ENCODE results near the gene GFOD1. TPM values are rescaled to one million over a fixed set of nuclear protein-coding genes. Genes with fewer than 3 reads are reported as not detected.

The GFOD1 gene
- polyA plus RNA-seq, 5 donors, result 5.2 to 7.6 (median 6.3) TPM

- no peak for DNase-seq
Observed at GRCh38 chr6:13378669-13379590, 108.5 kb downstream of the GFOD1 start.

GRCh38 chr6:13377054-13377758 lies 110.2 kb downstream of the GFOD1 start:
- no peak for DNase-seq

- no peak for DNase-seq
Observed at GRCh38 chr6:13375360-13375878, 112.0 kb downstream of the GFOD1 start.

DNA sequence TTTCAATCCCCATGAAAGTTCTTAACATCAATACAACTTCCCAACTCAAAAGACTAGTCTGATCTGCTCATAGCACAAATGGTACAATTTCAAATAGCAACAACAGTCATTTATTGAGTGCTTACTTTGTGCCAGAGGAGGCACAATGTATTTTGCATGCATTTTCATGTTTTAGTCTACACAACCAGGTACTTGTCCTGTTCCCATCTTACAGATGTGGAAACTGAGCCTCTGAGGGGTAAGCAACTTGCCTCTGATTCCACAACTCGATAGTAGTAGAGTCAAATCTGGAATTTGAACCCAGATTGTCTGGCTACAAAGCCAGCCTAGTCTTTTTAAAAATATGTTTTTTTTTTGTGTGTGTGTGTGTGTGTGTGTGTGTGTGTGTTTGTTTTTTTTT lies 113.5 kb downstream of the GFOD1 start:
- DNase-seq, result no peak

- DNase-seq, result no peak
Observed at GRCh38 chr6:13373488-13373886, 113.9 kb downstream of the GFOD1 start.

DNA sequence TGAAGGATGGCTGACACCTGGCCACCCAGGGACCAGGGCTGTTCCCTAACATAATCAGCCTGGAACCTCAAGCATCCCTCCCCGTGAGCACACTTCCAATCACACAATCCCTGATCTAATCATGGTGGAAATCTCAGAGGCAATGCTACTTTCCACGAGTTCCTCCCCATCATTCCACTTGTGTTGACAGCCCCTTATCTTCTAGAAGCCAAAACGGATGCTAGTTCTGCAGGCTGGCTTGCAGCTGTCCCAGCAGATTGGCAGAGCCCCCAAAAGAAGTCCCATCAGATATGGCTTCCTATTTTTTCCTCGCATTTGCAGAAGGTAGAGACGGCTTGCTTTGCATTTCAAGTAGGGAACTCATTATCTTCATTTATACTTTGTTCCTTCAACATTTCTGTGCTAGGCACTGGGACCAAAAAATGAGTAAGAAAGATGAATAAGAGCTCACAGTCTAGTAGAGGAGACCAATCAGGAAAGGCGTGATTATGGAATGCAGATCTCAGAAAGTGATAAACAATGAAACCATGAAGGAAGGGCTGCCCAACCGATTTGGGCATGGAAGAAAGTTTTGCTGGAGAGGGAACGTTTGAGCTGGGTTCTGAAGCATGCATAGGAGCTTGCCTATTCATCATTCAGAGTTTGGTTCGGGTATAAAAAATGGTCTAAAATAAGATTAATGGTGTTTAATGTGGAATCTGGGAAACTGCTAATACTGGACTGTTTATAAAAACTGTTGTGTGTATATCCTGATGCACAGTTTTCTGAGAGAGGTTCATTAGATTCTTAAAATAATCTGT lies 114.5 kb downstream of the GFOD1 start:
- no peak for DNase-seq

DNA sequence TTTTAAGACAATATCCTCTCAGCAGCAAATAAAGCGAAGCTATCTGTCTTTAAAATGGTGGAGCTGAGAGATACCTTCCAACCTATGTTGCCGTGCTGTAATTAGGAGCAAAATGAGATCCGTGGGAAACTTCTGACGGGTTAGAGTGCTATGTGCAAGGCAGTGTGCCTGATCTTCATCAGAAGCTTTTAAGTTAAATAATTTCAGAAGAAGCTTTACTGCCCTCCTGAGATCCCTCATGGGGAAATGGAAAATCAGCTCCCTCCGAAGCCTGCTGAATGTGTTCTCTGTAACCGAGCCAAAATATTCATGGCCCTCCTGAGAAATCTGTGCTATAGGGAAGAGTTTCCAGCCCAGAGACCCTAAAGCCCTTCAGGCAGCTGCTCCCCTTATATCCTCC lies 115.3 kb downstream of the GFOD1 start:
- no peak for DNase-seq

DNA sequence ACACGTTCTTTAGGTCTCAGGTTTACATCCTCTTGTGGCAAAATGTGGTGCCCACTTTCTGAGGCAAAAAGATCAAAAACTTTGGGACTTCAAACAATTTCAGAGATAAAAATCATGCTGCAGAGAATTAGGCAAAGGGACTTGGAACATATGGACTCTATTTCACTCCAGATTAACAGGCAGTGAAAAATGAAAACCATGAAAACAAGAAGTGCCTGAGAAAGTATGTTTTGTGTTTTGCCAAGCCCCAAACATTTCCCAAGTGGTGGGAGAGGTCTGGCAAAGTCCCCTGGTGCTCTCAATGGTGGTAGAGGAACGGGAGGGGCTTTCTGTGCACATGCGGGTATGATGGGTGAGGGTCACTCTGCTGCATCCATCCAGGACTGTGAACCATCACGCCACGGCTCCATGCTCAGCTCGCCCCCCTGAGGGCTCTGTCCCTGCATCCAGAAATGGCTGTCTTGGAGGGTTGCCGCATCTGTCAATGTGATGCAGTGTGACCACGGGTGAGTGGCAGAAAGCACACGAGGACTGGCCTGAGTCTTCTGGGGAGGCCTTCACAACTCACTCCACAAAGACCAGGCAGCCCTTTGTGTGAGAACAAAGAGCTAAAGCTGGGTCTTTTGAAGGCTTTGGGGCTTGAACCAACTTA lies 115.9 kb downstream of the GFOD1 start:
- DNase-seq, result no peak

DNA sequence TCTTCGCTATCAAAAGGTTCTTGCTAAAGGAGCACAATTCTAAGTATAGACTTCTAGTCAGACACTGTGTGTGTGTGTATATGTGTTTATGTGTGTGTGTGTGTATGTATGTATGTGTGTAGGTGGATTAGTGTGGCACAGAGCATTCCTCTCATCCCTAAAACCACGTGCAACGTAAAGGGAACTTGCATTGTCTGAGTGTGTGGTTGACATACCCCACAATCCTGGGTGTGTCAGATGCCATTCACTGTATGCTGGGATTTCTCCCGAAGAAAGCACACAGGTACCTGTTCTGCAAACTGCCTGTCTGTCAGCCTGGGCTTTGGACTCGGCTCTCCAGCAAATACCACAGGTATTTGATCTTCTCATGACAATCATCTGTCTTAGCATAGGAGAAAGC lies 116.8 kb downstream of the GFOD1 start:
- DNase-seq, result no peak

DNA sequence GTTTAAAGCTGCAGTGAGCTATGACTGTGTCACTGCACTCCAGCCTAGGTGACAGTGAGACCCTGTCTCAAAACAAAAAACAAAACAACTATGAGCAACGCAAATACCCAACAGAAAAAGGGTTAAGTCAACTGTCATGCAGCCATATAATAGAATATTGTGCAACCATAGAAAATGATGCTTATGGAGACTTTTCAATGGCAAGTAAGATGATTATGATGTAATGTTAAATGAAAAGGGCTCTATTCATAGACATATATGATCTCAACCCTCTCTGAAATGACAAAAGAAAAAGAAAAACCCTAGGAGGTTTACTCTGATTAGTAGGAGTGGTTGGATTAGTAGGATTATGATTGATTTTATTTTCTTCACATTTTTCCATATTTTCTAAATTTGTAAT lies 117.8 kb downstream of the GFOD1 start:
- no peak for DNase-seq

DNA sequence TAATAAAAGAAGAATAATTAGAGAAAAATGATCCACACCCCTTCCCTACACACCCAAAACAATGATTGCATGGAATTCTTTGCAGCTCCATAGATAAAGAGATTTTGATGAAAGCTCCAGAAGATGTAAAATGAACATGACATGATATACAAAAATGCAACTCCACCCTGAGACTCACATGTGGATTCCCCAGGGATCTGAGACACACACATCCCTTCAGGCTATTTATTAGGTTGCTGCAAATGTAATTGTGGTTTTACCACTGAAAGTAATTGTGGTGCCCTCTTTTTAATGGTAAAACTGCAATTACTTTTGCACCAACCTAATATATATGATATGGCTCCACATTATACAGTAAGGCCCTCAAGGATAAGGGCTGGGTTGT lies 118.7 kb downstream of the GFOD1 start:
- no peak for DNase-seq

GRCh38 chr6:13368079-13368730 lies 119.2 kb downstream of the GFOD1 start:
- DNase-seq, result no peak

DNA sequence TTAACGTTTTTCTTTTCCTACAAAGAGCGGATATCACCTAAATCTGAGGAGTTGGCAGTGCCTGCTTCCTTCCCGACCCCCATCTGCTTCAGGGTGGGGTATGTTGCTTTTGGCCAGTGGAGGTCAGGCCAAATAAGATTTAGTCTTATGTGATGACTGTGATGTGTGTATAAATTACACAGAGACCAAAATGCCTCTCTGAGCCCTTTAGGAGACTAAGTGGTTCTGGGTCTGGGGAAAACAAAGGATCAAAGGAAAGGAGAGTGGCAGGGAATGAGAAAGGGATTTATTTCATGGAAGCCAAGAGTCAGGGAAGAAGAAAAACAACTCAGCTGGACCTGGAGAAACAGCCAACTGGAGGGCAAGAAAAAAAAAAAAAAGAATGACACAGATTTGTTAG lies 120.0 kb downstream of the GFOD1 start:
- no peak for DNase-seq

DNA sequence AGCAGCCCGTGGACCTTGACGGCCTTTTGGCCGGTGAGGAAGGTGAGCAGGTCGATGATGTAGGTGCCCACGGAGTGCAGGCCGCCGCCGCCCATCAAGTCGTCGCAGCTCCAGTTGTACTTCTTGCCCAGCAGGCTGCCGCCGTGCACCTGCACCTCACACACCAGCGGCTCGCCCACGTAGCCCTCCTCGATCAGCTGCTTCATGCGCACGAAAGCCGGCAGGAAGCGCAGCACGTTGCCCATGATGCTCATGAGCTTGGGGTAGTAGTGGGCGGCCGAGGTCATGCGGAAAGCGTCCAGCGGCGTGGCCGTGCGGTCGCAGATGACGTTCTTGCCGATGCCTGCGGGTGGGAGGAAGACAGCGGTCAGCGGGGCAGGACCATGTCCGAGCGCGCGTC lies 122.1 kb downstream of the GFOD1 start:
- no peak for DNase-seq

- DNase-seq, result no peak
Observed at GRCh38 chr6:13364842-13365241, 122.6 kb downstream of the GFOD1 start.

GRCh38 chr6:13362412-13362811 lies 125.0 kb downstream of the GFOD1 start:
- DNase-seq, result no peak

DNA sequence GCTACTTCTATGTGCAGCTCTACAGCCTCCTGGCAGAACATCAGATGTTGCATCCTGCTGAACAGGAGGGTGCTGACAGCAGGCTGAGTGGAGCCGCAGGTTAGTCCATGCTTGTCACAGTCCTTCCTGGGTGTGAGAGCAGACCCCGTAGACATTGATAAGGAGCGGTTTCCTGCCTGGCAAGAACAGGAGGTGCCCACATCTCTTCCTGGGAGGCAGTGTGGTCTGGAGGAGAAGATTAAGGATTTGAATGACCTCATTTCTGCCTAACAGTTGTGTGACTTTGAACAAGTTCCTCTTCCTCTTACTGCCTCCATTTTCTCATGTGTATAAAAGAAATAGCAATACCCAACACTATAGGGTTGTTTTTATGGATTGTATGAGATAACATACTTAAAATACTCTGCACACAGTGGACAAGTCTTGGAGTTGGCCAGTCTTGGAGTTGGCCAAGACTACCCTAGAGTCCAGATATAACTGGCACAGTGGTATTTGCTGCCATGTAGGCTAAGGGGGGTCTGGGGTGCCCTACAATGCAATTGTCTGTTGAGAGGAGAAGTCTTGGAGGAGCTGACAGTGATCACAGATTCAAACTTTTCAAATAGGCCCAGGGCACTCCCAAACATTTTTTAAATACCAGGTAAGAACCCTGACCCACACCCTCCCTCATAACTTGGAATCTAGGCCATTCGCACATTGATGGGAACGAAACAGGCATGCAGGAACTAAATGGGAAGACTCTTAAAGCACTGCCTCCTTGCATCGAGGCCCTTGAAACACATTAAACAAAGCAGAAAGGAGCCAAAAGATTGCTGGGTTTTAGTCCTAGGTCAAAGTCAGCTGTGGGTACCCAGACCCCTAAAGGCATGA lies 126.5 kb downstream of the GFOD1 start:
- no peak for DNase-seq

DNA sequence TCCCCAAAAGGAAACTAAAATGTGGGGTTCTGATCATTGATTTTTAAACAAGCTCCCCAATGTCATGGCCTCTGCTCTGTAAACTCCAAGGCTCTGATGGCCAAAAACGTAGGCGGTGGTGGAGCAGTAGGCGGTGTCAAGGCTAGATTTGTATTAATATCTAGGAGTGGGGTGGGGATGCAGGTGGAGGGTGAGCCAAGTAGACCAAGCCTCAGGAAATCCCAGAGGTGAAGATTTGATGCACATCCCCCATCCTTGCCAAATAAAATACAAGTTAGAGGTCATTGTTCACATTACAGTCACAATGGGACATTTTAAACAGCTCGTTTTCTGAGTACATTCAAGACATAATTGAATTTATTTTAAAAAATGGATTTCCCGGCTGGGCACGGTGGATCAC lies 128.1 kb downstream of the GFOD1 start:
- no peak for DNase-seq

DNA sequence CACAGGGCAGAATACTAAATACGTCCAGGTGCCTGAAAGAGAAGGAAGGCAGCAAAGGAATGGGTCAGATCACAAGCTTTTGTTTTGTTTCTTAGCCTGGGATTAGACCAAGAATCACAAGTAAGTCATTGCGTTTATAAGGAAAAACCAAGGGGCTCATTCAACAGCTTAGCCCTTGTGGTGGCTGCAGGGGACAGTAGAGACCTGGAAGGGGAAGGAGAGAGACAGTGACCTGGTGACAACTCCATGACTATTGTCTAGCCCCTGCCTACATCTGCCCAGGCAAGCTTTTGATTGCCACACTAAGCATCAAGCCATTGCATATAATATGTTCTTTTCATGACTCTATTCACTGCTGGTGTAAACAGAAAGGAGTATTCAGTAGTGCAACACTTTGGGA lies 128.9 kb downstream of the GFOD1 start:
- no peak for DNase-seq

DNA sequence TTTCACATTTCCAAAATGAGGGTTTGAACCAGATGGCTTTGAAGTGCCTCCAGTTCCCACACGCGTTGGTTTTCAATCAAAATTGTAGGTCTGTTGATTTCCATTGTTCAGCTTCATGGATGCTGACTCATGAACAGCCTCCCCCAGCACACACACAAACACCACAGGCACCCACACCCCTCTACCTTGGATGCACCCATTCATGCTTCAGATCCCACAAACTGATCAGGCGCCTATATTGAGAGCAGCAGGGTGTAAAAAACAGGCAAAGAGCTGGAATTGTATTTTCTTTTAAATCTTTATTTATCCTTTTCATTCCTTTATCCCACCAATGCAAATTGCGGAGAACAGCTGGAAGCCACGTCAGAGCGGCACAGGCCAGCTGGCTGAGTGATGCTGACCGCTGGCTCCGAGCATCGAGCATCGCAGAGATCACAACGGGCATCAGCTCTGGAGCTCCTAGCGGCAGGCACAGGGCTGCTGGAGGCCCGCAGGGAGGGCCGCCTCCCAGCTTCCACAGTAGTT lies 129.8 kb downstream of the GFOD1 start:
- DNase-seq, result no peak

Measured in right lung (tissue), 5 donors.